Common myeloid progenitor, CD34-positive (primary cell): ENCODE results near the gene LTB.
"Not testable (repeated sequence)": the region's sequence is repeated elsewhere in the genome, so short reads cannot be mapped to it uniquely, and the experiment has no call there.

Experiments
- CTCF ChIA-PET: fragments of 350-600 bp; sonication (Branson Sonifier 250); formaldehyde crosslinking; loops from one replicate; lab custom pipeline; 2021; ENCODE audit warnings: antibody characterized with exemption; lab: Charles Lee
- POLR2A ChIA-PET: fragments of 350-600 bp; sonication (Branson Sonifier 250); formaldehyde crosslinking; loops from one replicate; lab custom pipeline; 2021; ENCODE audit warnings: antibody characterized with exemption; lab: Charles Lee
- DNase-seq, 3 donors: peaks; one replicate each; pipeline versions ENCODE4 v3.0.0 to v3.0.0-alpha.2; 2013
- H3K27ac ChIP-seq, 2 experiments: 1 replicate in 1 of 2; 2 replicates in 1 of 2; pipeline ENCODE4 v1.7.0; 2013; ENCODE audit warnings: inconsistent platforms in 2 of 2, low read length in 2 of 2, mild to moderate bottlenecking in 2 of 2, low read depth in 1 of 2, moderate library complexity in 1 of 2; ENCODE audit not compliant: severe bottlenecking in 2 of 2, insufficient read depth in 1 of 2, poor library complexity in 1 of 2
- H3K27me3 ChIP-seq, 5 experiments: replicated peaks in 2 of 5; 1 replicate in 3 of 5; 2 replicates in 2 of 5; pipeline versions ENCODE4 v1.6.1 to v1.7.0; 2013; ENCODE audit warnings: low read length in 4 of 5, mild to moderate bottlenecking in 2 of 5, moderate library complexity in 2 of 5, inconsistent platforms in 1 of 5; ENCODE audit not compliant: insufficient read depth in 5 of 5, control insufficient read depth in 4 of 5
- H3K36me3 ChIP-seq, 4 experiments: 1 replicate in 2 of 4; 2 replicates in 2 of 4; pipeline versions ENCODE4 v1.6.1 to v1.7.0; 2013; ENCODE audit warnings: low read length in 3 of 4, control low read depth in 1 of 4, mild to moderate bottlenecking in 1 of 4; ENCODE audit not compliant: control insufficient read depth in 4 of 4, insufficient read depth in 4 of 4
- H3K4me1 ChIP-seq, 4 experiments: 1 replicate in 3 of 4; 2 replicates in 1 of 4; pipeline versions ENCODE4 v1.6.1 to v1.7.1; 2013; ENCODE audit warnings: low read length in 3 of 4, mild to moderate bottlenecking in 3 of 4, control low read depth in 1 of 4, inconsistent platforms in 1 of 4, moderate library complexity in 1 of 4; ENCODE audit not compliant: control insufficient read depth in 4 of 4, insufficient read depth in 4 of 4; ENCODE audit errors: control extremely low read depth in 1 of 4
- H3K4me3 ChIP-seq, 7 experiments: 1 replicate in 4 of 7; 2 replicates in 3 of 7; pipeline versions ENCODE4 v1.5.1 to v1.7.0; 2013; ENCODE audit warnings: mild to moderate bottlenecking in 7 of 7, low read length in 6 of 7, moderate library complexity in 6 of 7, inconsistent platforms in 2 of 7, low read depth in 2 of 7, control low read depth in 1 of 7; ENCODE audit not compliant: insufficient read depth in 4 of 7, control insufficient read depth in 1 of 7; ENCODE audit errors: extremely low read depth in 1 of 7
- H3K9me3 ChIP-seq, 5 experiments: 1 replicate in 4 of 5; 2 replicates in 1 of 5; pipeline versions ENCODE4 v1.6.1 to v1.7.1; 2013; ENCODE audit warnings: low read length in 4 of 5, mild to moderate bottlenecking in 2 of 5, inconsistent platforms in 1 of 5, low read depth in 1 of 5, moderate library complexity in 1 of 5; ENCODE audit not compliant: control insufficient read depth in 4 of 5, insufficient read depth in 2 of 5; ENCODE audit errors: control extremely low read depth in 1 of 5
- WGBS: methylation state at CpG from one replicate; pipeline ENCODE4 v1.1.5; 2013; ENCODE audit not compliant: insufficient coverage; 5-methylcytosine and 5-hydroxymethylcytosine counted together

Gene LTB

DNA sequence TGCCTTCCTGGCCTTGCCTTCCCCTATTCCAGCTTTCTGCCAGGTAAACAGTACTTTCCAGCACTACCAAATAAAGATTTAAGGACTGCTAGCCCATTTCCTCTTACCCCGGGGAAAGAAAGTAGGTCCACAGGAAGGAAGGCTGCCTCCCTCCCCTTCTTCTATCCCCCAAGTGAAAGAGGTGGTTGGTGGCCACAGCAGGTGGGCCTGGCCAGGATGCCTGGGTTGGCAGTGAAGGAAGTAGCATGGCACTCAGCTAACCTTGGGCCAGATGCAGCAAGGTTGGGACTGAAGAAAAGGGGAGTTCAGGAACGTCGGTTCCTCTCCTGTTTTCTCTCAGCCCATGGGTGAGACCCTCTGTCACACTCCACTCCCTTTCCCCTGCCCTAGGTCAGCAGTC lies 25.9 kb downstream of the LTB start:
- peaks cover 0 to 4% (median 1%) of the 10 kb centered on the region in 4 experiments for H3K36me3 ChIP-seq
- POLR2A ChIA-PET, result no interaction called here
- no peaks in the 10 kb centered on the region for H3K27me3 ChIP-seq

DNA sequence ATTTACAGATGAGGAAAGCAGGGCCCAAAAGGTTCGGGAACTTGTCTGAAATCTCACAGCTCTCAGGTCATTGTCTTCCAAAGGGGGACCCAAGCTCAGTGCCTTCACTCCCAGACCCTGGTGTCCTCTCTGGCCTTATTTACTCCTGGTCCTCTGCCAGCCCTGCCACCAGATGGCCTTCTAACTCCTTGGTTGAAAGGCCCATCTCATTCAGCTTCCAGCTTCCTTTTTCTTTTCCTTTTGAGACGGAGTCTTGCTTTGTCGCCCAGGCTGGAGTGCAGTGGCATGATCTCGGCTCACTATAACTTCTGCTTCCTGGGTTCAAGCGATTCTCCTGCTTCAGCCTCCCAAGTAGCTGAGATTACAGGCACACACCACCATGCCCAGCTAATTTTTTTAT lies 30.9 kb downstream of the LTB start:
- not testable (repeated sequence) for H3K9me3 ChIP-seq, H3K27me3 ChIP-seq, H3K4me3 ChIP-seq, H3K27ac ChIP-seq, H3K36me3 ChIP-seq
- CTCF ChIA-PET, result interaction anchor here (0.7 to 24.7 kb wide), 25 partner anchors 8 to 281 kb away, joined by 3 to 557 read pairs (median 5); partner anchors contain the start of genes AIF1, GPANK1, HSPA1B and LSM2
- WGBS, result 19% methylated on average over 2 of the region's 5 CpGs
- peak; percentile 86 to 90 (median 87) for DNase-seq
- peaks cover 12 to 40% (median 25%) of the 10 kb centered on the region in 4 experiments for H3K4me1 ChIP-seq
- POLR2A ChIA-PET, result interaction anchor here (0.5 to 1.7 kb wide), 5 partner anchors 10 to 315 kb away, joined by 5 to 10 read pairs (median 7); no protein-coding TSS in a partner anchor

More for the DNA sequence above, 25.9 kb downstream of the LTB start:
- peaks cover 30 to 57% (median 51%) of the 10 kb centered on the region in 4 experiments for H3K4me1 ChIP-seq
- H3K9me3 ChIP-seq, result no peaks in the 10 kb centered on the region
- CTCF ChIA-PET, result interaction anchor here (7.2 to 24.7 kb wide), 2 partner anchors 26 to 40 kb away, joined by 127 to 557 read pairs; partner anchors contain the start of genes LST1, LTB, NCR3 and TNF
- 26% methylated on average over 3 of the region's 3 CpGs for WGBS
- DNase-seq, result peak in 2 of 3 donors; percentile 18 to 36
- no peak overlapping the region for H3K27ac ChIP-seq
- H3K4me3 ChIP-seq, result peak overlapping the region in 1 of 7 experiments; percentile 4

DNA sequence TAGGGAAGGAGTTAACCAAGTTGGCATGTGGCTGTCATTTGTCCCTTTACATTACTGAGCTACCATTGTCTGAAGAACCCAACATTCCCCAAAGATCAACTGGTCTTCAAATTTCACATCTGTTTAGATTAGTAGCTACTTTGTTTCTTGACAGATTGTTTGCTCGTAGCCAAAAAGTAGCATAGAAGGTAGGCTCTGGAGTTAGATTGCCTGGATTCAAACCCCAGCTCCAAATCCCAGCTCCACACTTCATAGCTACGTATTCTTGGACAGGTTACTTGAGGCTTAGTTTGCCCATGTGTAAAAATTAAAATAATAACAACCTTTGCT lies 33.7 kb downstream of the LTB start:
- Histone ChIP-seq H3K27ac (peak overlapping the region; percentile 74 to 91), H3K4me1 (peaks cover 9 to 40% (median 21%) of the 10 kb centered on the region in 4 experiments), H3K4me3 (peak overlapping the region in 1 of 7 experiments; percentile 64), H3K27me3 (no peaks in the 10 kb centered on the region), H3K9me3 (no peaks in the 10 kb centered on the region), H3K36me3 (peaks cover 0 to 7% (median under 1%) of the 10 kb centered on the region in 4 experiments)
- WGBS, result 100% methylated on average over 1 of the region's 2 CpGs
- DNase-seq, result no peak
- ChIA-PET POLR2A (interaction anchor here (1.5 kb wide), 1 partner anchor 39 kb away, joined by 5 read pairs; the partner anchor contains the start of gene LST1), CTCF (interaction anchor here (0.6 to 24.7 kb wide), 11 partner anchors 10 to 283 kb away, joined by 3 to 557 read pairs (median 5); partner anchors contain the start of genes GPANK1, LST1, LTB and MICB)

DNA sequence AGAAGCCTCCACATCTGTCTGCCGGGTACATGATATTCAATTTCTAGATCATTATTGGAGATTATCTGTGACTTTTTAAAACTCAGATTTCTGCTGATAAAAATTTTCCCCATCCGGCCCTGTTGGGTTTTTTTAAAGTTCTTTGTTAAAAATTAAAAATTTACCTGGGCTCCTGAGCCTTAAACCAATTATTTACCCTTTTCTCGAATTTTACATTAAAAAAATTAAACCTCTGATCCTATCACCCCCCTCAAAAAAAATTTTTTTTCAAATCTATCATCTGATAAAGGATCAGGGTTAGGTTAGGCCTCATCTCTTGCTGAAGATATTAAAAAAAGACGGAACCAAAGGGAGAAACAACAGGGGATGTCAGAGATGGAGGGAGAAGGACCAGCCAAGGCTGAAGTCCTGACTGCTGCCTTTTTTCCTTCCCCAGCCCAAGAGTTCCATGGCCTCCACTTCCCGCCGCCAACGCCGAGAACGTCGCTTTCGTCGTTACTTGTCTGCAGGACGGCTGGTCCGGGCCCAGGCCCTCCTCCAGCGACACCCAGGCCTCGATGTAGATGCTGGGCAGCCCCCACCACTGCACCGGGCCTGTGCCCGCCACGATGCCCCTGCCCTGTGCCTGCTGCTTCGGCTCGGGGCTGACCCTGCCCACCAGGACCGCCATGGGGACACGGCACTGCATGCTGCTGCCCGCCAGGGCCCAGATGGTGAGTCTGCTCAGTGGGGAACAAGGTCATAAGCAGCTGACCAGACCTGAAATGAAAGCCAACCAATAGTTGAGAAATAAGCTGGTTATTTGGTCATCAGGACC lies 34.3 kb downstream of the LTB start:
- DNase-seq, result no peak
- 89% methylated on average over 20 of the region's 24 CpGs for WGBS
- ChIA-PET POLR2A (interaction anchor here (0.8 to 1.5 kb wide), 4 partner anchors 33 to 51 kb away, joined by 3 to 5 read pairs (median 4); partner anchors contain the start of genes LST1 and LTB), CTCF (interaction anchor here (0.6 to 24.7 kb wide), 14 partner anchors 11 to 283 kb away, joined by 3 to 557 read pairs (median 4); partner anchors contain the start of genes GPANK1, LST1, LTB and MICB)
- Histone ChIP-seq H3K9me3 (no peaks in the 10 kb centered on the region), H3K4me1 (peaks cover 9 to 44% (median 24%) of the 10 kb centered on the region in 4 experiments), H3K36me3 (peaks cover 0 to 7% (median under 1%) of the 10 kb centered on the region in 4 experiments), H3K4me3 (peak overlapping the region in 6 of 7 experiments; percentile 60 to 81 (median 72)), H3K27ac (peak overlapping the region; percentile 74 to 91), H3K27me3 (no peaks in the 10 kb centered on the region)

DNA sequence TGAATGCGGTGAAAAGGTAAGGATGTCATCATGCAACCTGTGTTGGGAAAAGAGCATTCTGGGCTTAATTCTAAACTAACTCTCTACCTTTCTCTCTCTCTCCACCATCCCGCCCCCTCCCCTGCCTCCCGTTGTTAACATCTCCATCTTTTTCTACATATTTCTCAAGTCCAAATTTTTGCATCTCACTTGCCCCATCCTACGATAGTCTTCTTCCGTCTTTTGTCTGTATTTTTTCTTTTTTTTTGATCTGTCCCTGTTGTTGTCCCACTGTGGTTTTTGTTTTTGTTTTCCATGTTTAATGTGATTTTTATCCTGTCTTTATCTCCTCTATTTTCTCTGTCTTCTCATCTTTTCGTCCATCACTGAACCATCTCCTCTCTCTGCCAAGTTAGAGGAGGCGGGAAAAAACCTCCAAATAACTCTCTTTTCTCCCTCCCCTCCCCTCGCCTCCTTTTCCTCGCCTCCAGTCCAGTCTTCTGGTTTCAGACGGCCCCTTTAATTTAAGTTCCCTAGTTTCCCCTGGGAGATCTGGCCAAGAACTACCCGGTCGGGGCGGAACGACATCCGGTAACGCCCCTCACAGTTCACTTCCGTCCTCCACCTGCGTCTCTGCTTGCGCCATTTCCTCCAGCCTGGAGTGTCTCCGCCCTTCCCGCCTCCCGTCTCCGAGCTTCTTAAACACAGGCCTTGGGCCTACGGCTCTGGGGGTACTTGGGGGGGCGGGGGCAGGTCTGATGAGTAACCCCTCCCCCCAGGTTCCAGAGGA lies 35.1 kb downstream of the LTB start, which contains the start of gene NFKBIL1:
Gene NFKBIL1 (plus strand): TSS at position 651 of the 769 bp plus-strand sequence. CDS start 87 bp downstream, at position 738.
- no peaks in the 10 kb centered on the region for H3K9me3 ChIP-seq
- ChIA-PET POLR2A (interaction anchor here (0.8 to 1.5 kb wide), 6 partner anchors 34 to 118 kb away, joined by 3 to 5 read pairs (median 3); partner anchors contain the start of genes C6orf47, GPANK1, LST1 and LTB), CTCF (interaction anchor here (0.7 to 24.7 kb wide), 13 partner anchors 12 to 183 kb away, joined by 3 to 557 read pairs (median 4); partner anchors contain the start of genes C6orf47, LST1, LTB and MICB)
- WGBS, result under 1% methylated on average over 15 of the region's 25 CpGs
- H3K4me3 ChIP-seq, result peak within 1 kb of the TSS in 6 of 7 experiments; percentile 60 to 81 (median 72)
- H3K27ac ChIP-seq, result peak within 1 kb of the TSS; percentile 74 to 91
- H3K4me1 ChIP-seq, result peaks cover 9 to 49% (median 31%) of the 10 kb centered on the region in 4 experiments
- peaks cover 0 to 7% (median under 1%) of the 10 kb centered on the region in 4 experiments for H3K36me3 ChIP-seq
- DNase-seq, result peak; percentile 90 to 97 (median 91)
- H3K27me3 ChIP-seq, result no peaks in the 10 kb centered on the region

DNA sequence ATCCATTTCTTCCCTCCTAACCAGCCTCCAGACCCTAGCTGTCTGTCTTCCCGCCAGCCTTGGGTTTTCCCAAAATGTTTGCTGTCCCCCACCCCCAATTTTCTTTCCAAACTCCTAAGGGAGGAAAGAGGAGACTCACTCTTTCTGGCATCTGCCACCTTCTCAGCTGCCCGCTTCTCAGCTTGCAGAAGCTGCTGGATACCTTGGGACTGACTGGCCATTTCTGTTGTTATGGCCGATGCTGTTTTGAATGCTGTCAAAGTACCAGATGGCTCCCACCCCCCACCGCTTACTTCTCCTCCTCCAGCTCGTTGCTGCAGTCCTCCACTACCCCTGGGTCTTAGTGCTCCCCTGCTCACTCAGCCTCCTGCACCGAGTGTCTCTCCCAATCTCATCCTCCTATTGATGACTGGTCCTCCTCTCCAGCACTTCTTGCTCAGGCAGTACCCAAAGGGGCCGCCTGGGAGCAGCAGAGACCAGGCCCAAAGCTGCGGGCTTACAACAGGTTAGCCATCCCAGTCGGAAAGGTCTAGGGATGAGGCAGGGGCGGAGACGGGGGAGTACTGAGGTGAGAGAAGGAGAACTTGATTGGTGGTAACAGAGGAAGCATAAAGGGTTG lies 35.8 kb downstream of the LTB start, which contains the start of gene ATP6V1G2:
Gene ATP6V1G2 (minus strand): TSS at position 270 of the 619 bp plus-strand sequence. CDS start 49 bp downstream, at position 221.
- WGBS, result 15% methylated on average over 8 of the region's 11 CpGs
- DNase-seq, result peak; percentile 86 to 89 (median 87)

More for the DNA sequence above, 35.8 kb downstream of the LTB start, which contains the start of gene ATP6V1G2:
- Histone ChIP-seq H3K4me3 (peak within 1 kb of the TSS in 6 of 7 experiments; percentile 60 to 81 (median 72)), H3K4me1 (peaks cover 8 to 49% (median 31%) of the 10 kb centered on the region in 4 experiments), H3K27me3 (no peaks in the 10 kb centered on the region), H3K27ac (peak within 1 kb of the TSS; percentile 74 to 91), H3K9me3 (no peaks in the 10 kb centered on the region), H3K36me3 (peaks cover 0 to 7% (median under 1%) of the 10 kb centered on the region in 4 experiments)
- ChIA-PET CTCF (interaction anchor here (0.6 to 24.7 kb wide), 17 partner anchors 12 to 406 kb away, joined by 3 to 557 read pairs (median 3); partner anchors contain the start of genes C6orf47, LST1, LTB and MICB), POLR2A (interaction anchor here (0.9 to 1.1 kb wide), 5 partner anchors 34 to 281 kb away, joined by 3 to 5 read pairs (median 3); partner anchors contain the start of genes C6orf47, GPANK1 and HSPA1B)
